ENCODE data around the gene SPOCD1.

Gene SPOCD1

DNA sequence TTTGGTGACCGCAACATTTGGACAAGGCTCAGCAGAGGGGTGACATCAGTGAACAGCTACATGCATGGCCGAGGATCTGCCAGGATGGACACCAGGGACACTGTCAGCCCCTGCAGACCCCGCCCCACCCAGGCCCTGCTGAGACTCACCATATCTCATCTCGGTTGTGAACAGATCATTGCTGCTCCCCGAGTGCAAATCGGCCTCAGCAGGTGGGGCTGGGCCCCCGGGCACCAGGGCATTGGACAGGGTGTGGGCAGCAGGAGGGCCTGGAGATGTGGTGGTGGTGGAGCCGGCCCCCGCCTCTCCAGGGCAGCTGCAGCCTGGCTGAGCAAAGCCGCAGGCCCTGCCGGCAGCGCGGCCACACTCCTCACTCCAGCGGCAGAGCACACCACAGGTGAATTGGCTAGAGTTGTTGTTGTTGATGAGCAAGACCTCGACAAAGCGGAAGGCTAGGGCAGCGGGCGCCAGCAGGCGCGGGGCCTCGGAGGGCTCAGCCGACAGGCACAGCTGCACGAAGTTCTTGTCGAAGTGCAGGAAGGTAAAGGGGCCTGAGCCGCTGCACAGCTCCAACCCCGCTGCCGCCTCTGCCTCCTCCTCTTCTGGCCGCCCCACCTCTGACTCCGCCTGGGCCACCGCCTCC, 59.9 kb downstream of the SPOCD1 start:
- DNase-seq (ENCODE audit: low read depth): no peak

DNA sequence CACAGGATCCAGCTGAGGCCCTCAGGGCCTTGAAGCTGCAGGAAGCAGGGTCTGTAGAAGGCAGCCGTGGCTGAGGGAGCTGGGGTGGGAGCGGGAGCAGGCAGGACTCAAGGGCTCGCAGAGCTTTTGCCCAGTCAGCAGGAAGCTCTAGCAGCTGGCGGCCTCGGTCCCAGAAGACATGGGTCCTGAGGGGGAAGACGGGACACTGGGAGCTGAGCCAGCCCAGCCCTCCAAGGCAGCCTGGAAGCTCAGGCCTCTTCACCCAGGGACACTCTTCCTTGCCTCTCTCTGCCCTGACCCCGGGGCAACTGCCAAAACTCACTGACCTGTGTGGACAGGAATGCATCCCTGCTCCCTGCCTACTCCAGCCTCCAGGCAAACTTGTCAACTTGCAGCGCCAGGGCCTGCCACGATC, 60.6 kb downstream of the SPOCD1 start:
- no peak for DNase-seq (ENCODE audit: low read depth)

DNA sequence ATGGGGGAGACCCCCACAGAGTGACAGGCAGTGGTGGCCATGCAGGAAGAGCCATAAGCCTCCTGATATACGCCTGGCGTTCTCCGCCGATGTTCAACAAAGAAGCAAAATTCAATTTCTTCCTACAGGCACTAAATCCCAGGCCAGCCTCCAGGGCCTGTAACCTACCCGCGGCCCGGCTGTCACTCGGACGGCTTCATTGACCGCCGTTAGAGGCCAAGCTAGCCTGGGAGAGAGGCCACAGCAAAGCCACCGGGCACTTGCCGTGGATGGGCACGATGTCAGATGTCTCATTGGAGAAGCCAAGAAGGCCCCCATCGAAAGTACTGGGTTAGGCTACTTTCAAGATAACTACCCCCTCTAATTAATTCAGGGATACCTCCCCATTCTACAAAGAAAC, 61.4 kb downstream of the SPOCD1 start:
- DNase-seq (ENCODE audit: low read depth): no peak

DNA sequence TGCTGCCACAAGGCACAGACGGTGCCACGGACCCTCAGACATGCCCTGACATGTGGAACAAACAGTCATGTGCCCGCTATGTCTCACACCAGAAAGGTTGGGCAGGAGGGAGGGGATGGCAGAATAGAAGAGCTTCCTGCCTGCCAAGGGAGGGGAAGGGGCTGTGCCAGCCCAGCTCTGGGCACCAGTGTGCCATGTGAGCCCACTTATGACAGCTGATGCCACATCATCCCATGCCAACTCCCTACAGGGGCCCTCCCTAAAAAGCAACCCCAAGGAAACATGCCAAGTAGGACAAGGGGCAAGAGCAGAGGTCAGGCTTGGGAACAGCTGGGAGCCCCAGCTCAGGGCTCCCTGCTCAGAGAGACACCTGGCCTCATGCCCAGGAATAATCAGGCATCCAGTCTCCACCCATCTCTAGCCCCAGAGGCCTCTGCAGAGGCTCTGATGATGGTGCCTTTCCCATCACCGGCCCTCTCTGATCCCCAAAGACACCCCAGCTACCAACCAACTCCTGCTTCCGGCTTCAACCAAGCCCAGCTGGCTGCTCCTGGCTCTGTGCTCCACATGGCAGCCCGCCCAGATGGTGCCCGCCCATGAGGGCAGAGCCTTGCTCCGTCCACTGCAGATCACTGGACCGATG, 62.0 kb downstream of the SPOCD1 start:
- DNase-seq (ENCODE audit: low read depth): no peak

DNA sequence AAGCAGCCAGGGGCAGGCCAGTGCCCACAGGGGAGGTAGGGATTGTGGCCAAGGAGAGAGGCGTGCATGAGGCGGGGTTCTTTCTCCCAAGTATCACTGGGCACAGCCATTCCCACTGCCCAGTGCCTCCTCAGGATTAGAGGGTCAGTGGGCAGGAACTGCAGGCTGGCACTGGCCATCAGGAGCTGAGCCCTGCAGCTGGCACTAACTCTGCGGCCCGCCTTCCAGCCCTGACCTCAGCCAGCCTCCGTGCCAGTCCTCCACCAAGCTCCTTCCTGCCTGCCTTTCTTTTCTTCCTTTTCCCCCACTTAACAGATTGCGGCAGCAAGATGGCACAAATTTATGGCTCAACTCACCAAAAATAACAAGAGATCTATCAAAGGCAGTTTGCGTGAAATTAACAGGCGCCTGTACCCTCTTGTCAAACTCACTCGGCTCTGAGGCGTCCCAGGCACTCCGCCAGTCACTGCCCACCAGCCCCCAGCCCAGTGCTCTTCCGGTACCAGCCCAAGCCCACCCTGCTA, 62.8 kb downstream of the SPOCD1 start:
- DNase-seq (ENCODE audit: low read depth): no peak

DNA sequence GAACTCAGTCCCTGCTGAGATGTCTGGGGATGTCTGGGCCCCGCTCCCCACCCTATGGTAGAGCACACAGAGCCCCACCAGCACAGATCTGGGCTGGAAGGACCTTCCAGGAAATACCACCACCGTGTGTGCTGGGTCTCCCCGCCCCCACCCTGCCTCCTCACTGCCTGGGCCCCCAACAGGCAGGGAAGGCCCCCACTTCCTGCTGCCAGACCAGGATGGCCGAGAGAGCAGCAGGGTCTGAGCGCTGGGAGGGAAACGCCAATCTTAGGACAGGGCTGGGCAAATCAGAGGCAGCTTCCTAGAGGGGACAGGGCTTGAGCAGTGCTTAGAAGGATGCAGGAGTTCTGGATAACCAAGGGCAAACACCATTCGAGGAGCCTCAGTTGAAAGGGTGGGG, 63.6 kb downstream of the SPOCD1 start:
- no peak for DNase-seq (ENCODE audit: low read depth)

DNA sequence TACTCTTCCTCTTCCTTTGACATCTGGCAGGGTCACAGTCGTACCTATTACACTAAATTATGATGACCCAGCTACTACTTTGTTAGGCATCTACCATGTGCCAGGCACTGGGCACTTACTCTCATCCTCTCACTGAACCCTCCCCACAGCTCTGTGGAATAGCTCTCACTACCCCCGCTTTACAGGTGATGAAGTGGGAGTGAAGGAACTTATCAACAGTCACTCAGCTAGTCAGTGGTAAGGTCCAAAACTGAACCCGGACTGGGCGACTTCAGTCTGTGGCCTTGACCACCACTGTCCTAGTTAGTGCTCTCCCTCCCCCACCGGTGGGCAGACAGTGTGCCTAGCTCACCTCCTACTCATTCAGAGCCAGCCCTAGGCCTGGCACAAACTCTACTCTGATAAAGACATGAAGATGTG, 64.0 kb downstream of the SPOCD1 start:
- DNase-seq (ENCODE audit: low read depth): no peak

DNA sequence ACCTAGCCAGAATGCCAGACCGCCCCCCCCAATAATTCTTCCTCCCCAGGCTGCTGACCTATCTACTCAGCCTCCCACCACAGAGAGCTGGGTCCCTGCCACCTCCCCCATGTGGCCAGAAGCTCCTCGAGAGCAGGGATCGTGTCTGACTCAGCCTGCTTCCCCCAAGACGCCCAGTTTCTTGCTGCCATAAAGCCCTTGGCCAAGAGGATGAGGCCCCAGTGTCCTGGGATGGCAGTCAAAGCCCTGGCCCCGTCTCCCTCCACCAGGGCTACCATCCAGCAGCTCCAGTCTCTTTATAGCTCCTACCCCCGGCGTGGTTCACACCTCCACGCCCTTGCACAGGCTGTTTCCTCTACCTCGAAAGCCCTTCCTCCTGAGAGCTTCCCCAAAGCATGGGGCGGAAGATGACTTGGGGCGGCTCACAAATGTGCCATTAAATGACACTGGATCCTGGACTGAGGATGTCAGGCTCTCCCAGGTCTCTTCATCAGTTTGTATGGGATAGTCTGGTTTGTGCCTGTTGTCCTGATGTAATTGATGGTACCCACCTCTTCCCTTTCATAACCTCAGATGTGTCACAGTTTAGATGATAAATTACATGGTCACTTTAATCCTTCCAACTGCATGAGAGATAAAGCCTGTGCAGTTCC, 64.8 kb downstream of the SPOCD1 start:
- DNase-seq (ENCODE audit: low read depth): no peak

DNA sequence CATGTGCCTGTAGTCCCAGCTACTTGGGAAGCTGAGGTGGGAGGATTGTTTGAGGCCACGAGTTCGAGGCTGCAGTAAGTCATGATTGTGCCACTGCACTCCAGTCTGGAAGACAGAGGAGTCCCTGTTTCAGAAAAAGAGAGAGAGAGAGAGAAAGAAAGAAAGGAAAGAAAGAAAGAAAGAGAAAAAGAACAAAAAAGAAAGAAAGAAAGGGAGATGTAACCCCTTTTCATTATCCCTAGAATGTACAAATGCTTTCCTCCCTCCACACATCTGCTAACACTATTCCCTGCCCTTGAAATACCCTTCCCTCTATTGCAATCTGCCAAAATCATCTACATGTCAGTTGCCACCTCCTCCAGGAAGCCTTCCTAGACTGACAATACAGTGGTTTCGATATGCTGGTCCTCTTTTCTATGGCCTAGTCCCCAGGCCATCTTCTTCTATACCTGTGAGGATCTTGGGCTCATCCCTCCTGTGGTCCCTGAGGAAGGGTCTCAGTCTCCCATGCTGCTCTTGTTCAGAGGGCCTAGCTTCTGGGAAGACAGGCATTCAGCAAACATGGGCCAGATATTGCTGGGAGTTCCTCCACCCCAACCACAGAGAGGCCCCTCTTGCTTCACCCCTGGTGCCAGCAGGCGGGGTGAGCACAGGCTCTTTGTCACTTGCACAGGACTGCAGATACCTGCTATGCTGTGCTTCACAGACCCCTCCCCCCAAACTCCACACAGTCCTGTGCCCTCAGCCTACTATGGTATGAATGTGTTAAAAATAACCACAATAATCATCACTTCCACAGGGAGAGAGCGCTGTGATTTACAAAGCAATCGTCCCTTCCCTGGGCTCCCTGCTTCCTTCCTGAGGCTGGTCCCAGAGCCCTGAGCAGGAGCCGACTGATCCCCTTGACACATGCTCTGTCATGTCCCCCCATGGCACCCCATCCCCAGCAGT, 65.8 kb downstream of the SPOCD1 start:
- no peak for DNase-seq (ENCODE audit: low read depth)

DNA sequence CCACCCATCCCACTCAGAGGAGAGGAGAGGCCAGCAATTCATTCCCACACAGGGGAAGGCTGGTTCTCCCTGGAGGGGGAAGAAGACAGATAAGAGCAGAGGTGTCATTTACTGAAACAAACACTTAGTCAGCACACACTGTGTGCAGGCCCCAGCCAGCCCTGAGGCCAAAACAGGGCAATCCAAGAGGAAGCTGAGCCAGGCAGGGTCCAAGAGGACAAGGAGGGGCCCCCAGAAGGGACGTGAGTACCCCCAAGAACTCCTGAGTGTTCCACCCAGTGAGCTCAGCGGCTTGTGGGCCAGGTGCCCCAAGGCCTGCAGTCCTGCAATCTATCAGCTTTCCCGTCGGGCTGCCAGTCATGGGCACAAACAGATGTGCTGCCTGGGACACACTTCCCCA, 67.5 kb downstream of the SPOCD1 start:
- DNase-seq (ENCODE audit: low read depth): no peak

DNA sequence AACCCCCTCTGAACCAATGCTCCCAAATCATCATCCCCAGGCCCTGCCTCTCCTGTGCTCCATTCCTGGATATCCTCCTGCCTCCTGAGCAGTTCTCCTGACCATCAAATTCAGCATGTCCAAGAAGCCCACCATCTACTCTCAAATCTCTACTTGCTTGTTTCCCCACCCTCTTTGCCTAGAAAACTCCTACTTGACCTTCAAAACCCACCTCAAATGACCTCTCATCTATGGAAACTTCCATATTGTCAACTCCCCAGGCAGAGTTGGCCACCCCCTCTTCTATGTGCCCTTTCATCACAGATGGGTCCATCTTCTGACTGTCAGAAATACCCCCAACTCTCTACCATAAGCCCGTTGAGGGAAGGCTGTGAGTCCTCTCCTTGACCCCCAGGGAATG, 68.5 kb downstream of the SPOCD1 start:
- DNase-seq (ENCODE audit: low read depth): no peak

DNA sequence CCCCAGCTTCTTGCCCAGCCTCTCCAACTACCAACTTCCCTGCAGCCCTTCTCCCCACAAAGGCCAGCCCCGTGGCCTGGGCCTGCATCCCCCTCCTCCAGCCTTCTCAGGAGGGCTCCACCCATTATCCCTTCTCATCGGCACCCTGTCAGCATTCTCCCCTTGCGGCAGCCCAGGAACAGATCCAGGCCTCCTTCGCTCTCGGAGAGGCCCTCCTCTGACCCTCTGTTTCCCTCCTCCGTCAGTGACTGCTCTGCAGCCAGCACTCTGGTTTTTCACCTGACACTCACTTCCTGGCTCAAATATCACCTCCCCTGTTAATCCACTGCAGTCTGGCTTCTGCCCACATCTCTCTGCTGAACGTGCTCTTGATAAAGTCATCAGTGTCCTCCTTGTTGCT, 69.1 kb downstream of the SPOCD1 start:
- no peak for DNase-seq (ENCODE audit: low read depth)

DNA sequence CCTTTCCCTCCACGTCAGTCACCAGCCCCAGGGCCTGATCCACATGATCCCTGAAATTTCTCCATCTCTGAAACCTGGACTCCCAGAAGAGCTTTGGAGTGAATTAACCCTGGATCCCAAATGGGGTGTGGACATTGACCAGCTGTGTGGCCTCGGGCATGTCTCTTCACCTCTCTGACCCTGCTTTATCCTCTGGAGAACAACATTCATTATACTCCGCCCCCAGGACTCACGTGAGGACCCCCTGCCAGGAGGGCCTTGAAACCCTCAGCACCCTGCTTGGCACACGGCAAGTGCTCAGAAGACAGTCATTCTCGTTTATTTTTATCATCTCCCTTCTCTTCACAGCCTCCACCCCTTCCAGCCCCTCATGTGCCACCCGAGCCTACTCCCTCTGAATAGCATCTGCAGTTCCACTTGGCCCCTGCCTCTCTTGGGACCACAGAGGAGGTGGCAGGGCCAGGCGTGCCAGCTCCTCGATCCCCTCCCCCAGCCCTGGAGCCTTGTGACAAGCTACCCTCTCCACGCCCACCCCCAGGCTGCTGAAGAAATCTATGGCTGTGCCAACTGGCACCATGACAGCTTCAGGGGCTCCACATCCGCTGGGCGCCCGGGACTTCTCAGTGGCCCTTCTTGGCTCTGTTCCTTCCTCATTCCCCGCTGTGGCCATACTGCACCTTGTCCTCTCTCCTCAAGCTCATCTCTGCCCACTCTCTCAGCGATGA, 69.7 kb downstream of the SPOCD1 start:
- no peak for DNase-seq (ENCODE audit: low read depth)

DNA sequence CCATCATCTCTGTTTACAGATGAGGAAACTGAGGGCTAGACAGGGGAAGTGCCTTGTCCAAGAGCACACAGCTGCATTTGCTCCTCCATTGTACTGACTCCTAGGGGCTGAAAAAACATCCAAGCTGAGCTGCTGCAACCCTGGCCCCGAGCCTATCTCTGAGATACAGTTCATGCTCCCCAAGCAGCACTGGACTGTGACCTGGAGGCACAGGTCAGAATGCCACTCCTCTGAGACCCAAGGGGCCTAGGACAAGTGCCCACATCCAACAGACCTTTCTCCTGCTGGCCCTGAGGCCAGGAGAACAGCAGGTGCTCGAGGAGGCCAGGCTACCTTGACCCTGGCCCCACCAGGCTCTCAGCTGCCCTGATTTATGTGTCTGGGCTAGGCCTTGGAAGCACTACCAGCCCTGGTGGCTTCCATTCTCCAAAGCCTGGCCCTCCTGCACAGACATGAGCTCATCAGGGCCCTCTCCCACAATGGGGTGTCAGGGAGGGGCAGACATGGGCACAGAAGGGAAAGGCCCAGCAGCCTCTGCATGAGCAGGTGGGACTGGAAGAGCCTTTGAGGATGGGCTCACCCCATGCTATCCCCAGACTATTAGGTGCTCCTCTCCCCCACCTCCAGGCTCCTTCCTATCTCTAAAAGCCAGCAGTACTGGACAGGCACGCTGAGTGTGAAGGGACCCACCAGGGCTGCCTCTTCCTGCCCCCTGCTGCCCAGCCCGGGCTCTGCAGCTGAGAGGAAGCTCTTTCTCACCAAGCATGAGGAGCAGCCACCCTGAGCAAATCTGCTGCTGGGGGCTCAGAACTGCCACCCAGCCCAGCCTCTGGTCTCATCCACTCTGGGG, 70.5 kb downstream of the SPOCD1 start:
- peak; percentile 58 for DNase-seq (ENCODE audit: low read depth)

DNA sequence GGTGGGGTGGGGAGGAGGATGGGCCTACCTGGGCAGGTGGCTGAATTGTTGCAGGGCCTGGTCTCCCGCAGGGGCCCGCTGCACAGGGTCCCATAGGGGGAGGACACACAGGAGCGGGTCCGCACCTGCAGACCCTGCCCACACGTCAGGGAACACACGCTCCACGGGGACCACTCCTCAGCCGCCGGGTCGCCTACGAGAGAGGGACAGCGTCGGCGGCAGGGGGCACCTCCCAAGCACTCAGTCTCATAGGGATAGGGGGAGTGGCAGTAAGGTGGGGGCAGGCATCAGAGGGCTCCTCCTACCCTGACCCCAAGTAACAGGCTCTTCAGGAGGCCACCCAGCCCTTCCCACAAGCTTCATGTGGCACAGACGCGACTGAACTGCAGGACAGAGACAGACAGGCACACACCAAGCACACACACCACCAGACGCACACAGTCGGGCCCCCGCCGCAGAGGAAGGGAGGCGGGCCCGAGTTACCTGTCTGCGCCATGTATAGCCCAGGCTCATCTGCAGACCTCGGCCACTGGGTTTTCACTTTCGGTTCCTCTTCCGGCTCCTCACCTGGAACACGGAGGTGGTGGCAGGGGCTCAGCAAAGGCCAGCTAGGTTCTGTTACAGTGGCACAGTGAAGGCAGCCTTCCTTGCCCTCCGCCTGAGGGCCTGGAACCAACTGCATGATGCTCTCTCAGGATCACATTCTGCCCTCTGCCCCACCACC, 71.5 kb downstream of the SPOCD1 start:
- DNase-seq (ENCODE audit: low read depth): no peak

DNA sequence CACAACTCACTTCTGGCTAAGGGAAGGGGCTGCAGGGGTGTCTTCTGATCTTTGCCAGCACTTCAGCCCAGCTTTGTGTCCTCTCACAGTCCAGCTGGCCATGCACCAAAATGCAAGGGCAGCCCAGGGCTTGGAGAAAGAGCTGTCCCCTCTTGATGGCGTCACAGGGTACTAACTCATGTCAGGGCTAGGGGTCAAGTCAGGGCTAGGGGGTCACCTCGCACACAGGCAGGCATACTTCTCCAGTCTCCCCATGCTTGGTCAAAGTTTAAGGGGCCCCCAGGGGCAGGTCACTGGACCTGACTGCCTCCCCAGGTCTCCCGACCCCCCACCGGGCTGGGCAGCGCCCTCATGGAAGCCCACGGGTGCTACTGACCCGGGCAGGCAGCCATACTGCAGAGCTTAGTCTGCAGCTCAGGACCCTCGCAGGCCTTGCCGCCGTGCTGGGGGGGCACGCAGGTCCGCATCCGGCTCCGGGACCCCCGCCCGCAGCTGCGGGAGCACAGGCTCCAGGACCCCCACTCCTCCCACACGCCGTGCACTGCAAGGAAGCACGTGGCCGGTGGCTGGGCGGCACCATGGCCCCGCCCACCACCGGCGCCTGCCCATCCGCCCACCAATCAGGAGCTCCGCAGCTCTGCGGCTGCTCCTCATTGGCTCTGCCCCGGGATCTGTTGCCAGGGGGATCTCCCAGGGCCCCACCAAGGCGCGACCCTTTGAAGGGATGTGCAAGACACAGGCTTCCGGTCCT, 73.2 kb downstream of the SPOCD1 start:
- DNase-seq (ENCODE audit: low read depth): no peak
